Adrenal gland (tissue), 12 donors: ENCODE results near the gene PTPN7. TPM values are rescaled to one million over a fixed set of nuclear protein-coding genes. Genes with fewer than 3 reads are reported as not detected.
A peak's percentile ranks its signal among the peaks of the same experiment; 100 is the strongest.
"Not testable (repeated sequence)": the region's sequence is repeated elsewhere in the genome, so short reads cannot be mapped to it uniquely, and the experiment has no call there.

Source experiments
- DNase-seq, 7 donors: peaks; one replicate each; pipeline ENCODE4 v3.0.0-alpha.2; 2019 to 2020
- H3K27ac ChIP-seq, 5 donors: fragments of 200-600 bp; sonication (generic) in 4 of 5; 1 replicate in 3 of 5; 2 replicates in 2 of 5; pipeline versions ENCODE4 v1.5.1 to v1.8.0; 2016 to 2020; ENCODE audit warnings: mild to moderate bottlenecking in 1 of 5
- H3K27me3 ChIP-seq: fragments of 200-600 bp; 2 replicates; pipeline ENCODE4 v1.8.0; 2021
- H3K36me3 ChIP-seq, 2 donors: fragments of 200-600 bp; replicated peaks in 1 of 2; 1 replicate in 1 of 2; 2 replicates in 1 of 2; pipeline versions ENCODE4 v1.5.1 to v1.8.0; 2018 to 2022
- H3K4me1 ChIP-seq, 2 donors: fragments of 200-600 bp; replicated peaks in 1 of 2; 1 replicate in 1 of 2; 2 replicates in 1 of 2; pipeline versions ENCODE4 v1.5.1 to v1.8.0; 2018 to 2021
- H3K4me3 ChIP-seq, 4 donors: fragments of 200-600 bp; sonication (generic) in 3 of 4; one replicate each; pipeline ENCODE4 v1.5.1; 2016 to 2018
- H3K9me3 ChIP-seq, 3 donors: fragments of 200-600 bp; sonication (generic) in 1 of 3; replicated peaks in 1 of 3; 1 replicate in 2 of 3; 2 replicates in 1 of 3; pipeline versions ENCODE4 v1.5.1 to v1.8.0; 2016 to 2021
- POLR2A ChIP-seq, 2 donors: fragments of 450-650 bp; IDR thresholded peaks; one replicate each; pipeline ENCODE4 v1.6.1; 2017; ENCODE audit warnings: antibody characterized with exemption in 2 of 2, mild to moderate bottlenecking in 2 of 2, moderate library complexity in 1 of 2
- WGBS, 4 donors: extraction: QIAGEN DNeasy Blood & Tissue Kit in 2 of 4; methylation state at CpG; one replicate each; pipeline versions ENCODE4 v1.1.5 to v1.1.7; 2013 to 2017; 5-methylcytosine and 5-hydroxymethylcytosine counted together
- intact Hi-C, 2 donors: fragments of 100-400 bp; cut with DNase I; formaldehyde crosslinking; loops; one replicate each; pipeline versions ENCODE4 v1.14.1 to v1.15.0; 2022 to 2023
- polyA plus RNA-seq, 3 donors: library from polyadenylated mRNA; stranded (reverse); fragments of 200-250 nt in 2 of 3; fragments of 350-450 nt in 1 of 3; fragmentation: Illumina TruSeq in 1 of 3; extraction: RNeasy Lipid Tissue Mini Kit (QIAGEN cat#74804) in 1 of 3; gene quantifications; one replicate each; pipeline ENCODE4 v1.2.3, GENCODE V29; 2013 to 2014
- total RNA-seq, 9 donors: library from RNA; depleted of rRNA in 4 of 9; stranded (reverse); fragments of >200 nt in 4 of 9; fragments of 120-200 nt in 1 of 9; fragmentation: NEBNext Ultra II Directional in 1 of 9; extraction: Animal tissue kit (Norgen Biotek cat#: 25700) in 1 of 9; gene quantifications; one replicate each; pipeline versions ENCODE4 v1.1.0 to v1.2.4, GENCODE V29; 2013 to 2023
- TF ChIP-seq, protein P1 (sequence below), 6 experiments: fragments of 450-650 bp in 4 of 6; fragments of 200-600 bp in 2 of 6; sonication (generic) in 1 of 6; IDR thresholded peaks; 1 replicate in 5 of 6; 2 replicates in 1 of 6; pipeline versions ENCODE4 v1.5.1 to v1.8.0; 2016 to 2021; ENCODE audit warnings: antibody characterized with exemption in 6 of 6, mild to moderate bottlenecking in 2 of 6, moderate library complexity in 1 of 6
- donor health status: healthy with polysubstance abuse.
- donor health status: Bipolar disorder and iron deficiency.
- donor health status: DM: yes; HTN: yes; CAD: no.
- donor health status: DM: no; HTN: no; CAD: no.
- donor health status: DM: no; HTN: no; CAD: no.
- donor health status: DM: yes; HTN: yes; CAD: no.

The PTPN7 gene
- total and polyA plus RNA-seq, 12 donors, result 2.5 to 45.4 (median 17.1) TPM

DNA sequence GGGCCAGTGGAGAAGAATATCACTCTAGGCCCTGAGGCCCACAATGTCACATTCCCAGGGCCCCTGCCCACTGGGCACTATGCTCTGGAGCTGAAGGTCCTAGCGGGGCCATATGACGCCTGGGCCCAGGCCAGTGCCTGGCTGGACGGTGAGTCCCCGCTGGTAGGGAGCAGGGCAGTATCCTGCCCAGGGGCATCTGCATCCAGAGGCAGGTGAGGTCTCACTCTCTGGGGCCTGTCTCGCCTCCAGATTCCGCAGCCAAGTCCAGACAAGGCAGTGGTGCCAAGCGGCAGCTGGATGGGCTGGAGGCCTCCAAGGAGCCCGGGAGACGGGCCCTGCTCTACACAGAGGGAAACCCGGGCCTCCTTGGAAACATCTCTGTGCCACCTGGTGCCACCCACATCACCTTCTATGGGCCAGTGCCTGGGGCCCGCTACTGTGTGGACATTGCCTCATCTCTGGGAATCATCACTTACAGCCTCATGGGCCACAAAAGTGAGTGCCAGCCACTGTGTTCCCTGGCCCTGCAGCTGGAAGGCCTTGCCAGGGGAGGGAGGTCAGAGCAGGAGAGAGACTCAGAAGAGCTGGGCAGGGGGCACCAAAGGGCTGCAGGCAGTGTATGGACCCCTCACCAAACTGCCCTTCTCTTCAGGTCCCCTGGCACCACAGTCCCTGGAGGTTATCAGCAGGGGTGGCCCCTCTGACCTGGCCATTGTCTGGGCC is 11.1 kb upstream of the PTPN7 start:
- no peaks in the 10 kb centered on the region for H3K4me1 ChIP-seq
- intact Hi-C loops, result no loop called here
- WGBS, 4 donors, result 92 to 96% (median 95%) methylated on average over 5 to 11 of the region's 11 CpGs
- no peak for TF ChIP-seq POLR2A (IDR thresholded peaks at IDR 0.05)
- TF ChIP-seq, protein P1, sequence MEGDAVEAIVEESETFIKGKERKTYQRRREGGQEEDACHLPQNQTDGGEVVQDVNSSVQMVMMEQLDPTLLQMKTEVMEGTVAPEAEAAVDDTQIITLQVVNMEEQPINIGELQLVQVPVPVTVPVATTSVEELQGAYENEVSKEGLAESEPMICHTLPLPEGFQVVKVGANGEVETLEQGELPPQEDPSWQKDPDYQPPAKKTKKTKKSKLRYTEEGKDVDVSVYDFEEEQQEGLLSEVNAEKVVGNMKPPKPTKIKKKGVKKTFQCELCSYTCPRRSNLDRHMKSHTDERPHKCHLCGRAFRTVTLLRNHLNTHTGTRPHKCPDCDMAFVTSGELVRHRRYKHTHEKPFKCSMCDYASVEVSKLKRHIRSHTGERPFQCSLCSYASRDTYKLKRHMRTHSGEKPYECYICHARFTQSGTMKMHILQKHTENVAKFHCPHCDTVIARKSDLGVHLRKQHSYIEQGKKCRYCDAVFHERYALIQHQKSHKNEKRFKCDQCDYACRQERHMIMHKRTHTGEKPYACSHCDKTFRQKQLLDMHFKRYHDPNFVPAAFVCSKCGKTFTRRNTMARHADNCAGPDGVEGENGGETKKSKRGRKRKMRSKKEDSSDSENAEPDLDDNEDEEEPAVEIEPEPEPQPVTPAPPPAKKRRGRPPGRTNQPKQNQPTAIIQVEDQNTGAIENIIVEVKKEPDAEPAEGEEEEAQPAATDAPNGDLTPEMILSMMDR (IDR thresholded peaks at IDR 0.05), result no peak
- no peaks in the 10 kb centered on the region for H3K36me3 ChIP-seq
- H3K27me3 ChIP-seq, result no peaks in the 10 kb centered on the region
- no peak overlapping the region for H3K27ac ChIP-seq
- DNase-seq, result no peak
- no peaks in the 10 kb centered on the region for H3K9me3 ChIP-seq
- H3K4me3 ChIP-seq, result no peak overlapping the region

GRCh38 chr1:202170726-202171125 is 10.3 kb upstream of the PTPN7 start:
- intact Hi-C loops, result no loop called here
- Histone ChIP-seq H3K27ac (no peak overlapping the region), H3K4me1 (no peaks in the 10 kb centered on the region), H3K9me3 (no peaks in the 10 kb centered on the region), H3K27me3 (no peaks in the 10 kb centered on the region), H3K4me3 (no peak overlapping the region), H3K36me3 (no peaks in the 10 kb centered on the region)
- WGBS, 4 donors, result 89 to 95% (median 89%) methylated on average over 5 to 6 of the region's 6 CpGs
- no peak for TF ChIP-seq POLR2A (IDR thresholded peaks at IDR 0.05)
- TF ChIP-seq, protein P1 (IDR thresholded peaks at IDR 0.05), result no peak
- no peak for DNase-seq

DNA sequence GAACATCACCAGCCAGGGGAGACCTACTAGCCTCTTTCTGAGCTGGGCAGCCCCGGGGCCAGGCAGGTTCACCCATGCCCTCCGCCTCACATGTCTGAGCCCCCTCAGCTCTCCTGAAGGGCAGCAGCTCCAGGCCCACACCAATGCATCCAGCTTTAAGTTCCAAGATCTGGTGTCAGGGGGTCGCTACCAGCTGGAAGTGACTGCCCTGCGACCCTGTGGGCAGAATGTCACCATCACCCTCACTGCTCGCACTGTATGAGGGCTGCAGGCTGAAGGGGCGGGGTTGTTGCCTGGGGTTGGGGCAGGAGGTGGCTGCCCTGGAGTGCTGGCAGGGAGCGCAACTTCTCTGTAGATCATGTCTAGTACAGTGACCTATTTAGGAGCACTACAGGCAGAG is 8.5 kb upstream of the PTPN7 start:
- 77 to 100% (median 89%) methylated on average over 1 to 7 of the region's 7 CpGs for WGBS, 4 donors
- Histone ChIP-seq H3K27me3 (no peaks in the 10 kb centered on the region), H3K27ac (no peak overlapping the region), H3K4me1 (no peaks in the 10 kb centered on the region), H3K36me3 (no peaks in the 10 kb centered on the region), H3K9me3 (no peaks in the 10 kb centered on the region), H3K4me3 (no peak overlapping the region)
- intact Hi-C loops, result no loop called here
- no peak for TF ChIP-seq POLR2A (IDR thresholded peaks at IDR 0.05)
- TF ChIP-seq, protein P1 (IDR thresholded peaks at IDR 0.05), result no peak
- DNase-seq, result no peak

DNA sequence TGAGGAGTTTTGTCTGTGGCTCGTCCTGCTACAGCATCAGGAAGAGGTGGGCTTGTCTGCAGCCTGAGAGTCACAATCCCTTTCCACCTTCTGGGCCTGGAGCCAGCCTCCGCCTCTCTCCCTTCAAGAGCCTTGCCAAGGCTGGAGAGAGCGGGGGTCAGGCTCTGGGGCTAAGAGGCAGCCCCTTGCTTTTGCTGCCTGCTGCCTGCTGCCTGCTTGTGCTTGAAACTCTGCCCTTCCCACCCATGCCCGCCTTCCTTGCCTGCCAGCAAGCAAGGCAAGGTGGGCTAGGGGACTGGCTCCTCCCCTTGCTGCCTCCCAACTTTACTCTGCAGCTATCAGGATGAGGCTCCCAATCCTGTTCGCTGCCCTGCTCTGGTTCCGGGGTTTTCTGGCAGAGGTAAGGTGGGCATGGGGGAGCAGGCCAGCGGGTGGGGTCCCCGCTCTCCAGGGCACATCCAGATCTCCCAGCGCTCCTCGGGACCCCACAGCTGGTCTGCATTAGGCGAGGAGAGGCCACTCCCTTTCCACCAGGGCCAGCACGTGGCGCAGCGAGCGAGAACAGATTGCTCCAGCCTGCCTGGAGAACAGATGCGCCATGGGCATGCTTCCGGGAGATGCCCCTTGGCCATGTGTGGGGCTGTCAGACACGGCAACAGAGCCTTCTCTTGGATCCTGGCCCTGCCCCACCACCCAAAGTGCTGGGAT is 7.5 kb upstream of the PTPN7 start:
- 60 to 75% (median 65%) methylated on average over 5 to 18 of the region's 18 CpGs for WGBS, 4 donors

DNA sequence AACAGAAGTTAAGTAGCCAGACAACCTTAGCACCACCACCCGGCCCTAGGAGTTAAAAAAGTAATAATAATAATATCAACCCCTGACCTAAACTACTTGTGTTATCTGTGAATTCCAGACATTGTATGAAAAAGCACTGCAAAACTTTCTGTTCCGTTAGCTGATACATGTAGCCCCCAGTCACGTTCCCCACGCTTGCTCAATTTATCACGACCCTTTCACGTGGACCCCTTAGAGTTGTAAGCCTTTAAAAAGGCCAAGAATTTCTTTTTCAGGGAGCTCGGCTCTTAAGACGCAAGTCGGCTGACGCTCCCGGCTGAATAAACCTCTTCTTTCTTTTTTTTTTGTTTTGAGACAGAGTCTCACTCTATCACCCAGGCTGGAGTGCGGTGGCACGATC is 6.7 kb upstream of the PTPN7 start:
- WGBS, 4 donors, result 73 to 83% (median 75%) methylated on average over 13 of the region's 13 CpGs

More for the DNA sequence above, 7.5 kb upstream of the PTPN7 start:
- peak in 1 of 7 donors; percentile 24 for DNase-seq
- no peak for TF ChIP-seq POLR2A (IDR thresholded peaks at IDR 0.05)
- TF ChIP-seq, protein P1 (IDR thresholded peaks at IDR 0.05), result no peak
- H3K27me3 ChIP-seq, result no peaks in the 10 kb centered on the region
- no peaks in the 10 kb centered on the region for H3K36me3 ChIP-seq
- no peak overlapping the region for H3K27ac ChIP-seq
- H3K4me1 ChIP-seq, result no peaks in the 10 kb centered on the region
- no peak overlapping the region for H3K4me3 ChIP-seq
- H3K9me3 ChIP-seq, result no peaks in the 10 kb centered on the region
- intact Hi-C loops, result no loop called here

More for the DNA sequence above, 6.7 kb upstream of the PTPN7 start:
- H3K27me3 ChIP-seq, H3K4me1 ChIP-seq, H3K4me3 ChIP-seq, intact Hi-C loops, H3K9me3 ChIP-seq, H3K36me3 ChIP-seq, H3K27ac ChIP-seq, DNase-seq: not testable (repeated sequence)
